Femur (tissue), 1 donor: ENCODE measurements around the gene ZNF592.
A peak's percentile ranks its signal among the peaks of the same experiment; 100 is the strongest.
"Not testable (repeated sequence)": the region's sequence is repeated elsewhere in the genome, so short reads cannot be mapped to it uniquely, and the experiment has no call there.

Source experiments
- DNase-seq: peaks from one replicate; pipeline ENCODE4 v3.0.0-alpha.2; 2017

The ZNF592 gene

GRCh38 chr15:84749111-84749991, 959 bp downstream of the ZNF592 start:
- DNase-seq: peak; percentile 50

- DNase-seq: no peak
Measured at GRCh38 chr15:84750583-84751092, 2.2 kb downstream of the ZNF592 start.

DNA sequence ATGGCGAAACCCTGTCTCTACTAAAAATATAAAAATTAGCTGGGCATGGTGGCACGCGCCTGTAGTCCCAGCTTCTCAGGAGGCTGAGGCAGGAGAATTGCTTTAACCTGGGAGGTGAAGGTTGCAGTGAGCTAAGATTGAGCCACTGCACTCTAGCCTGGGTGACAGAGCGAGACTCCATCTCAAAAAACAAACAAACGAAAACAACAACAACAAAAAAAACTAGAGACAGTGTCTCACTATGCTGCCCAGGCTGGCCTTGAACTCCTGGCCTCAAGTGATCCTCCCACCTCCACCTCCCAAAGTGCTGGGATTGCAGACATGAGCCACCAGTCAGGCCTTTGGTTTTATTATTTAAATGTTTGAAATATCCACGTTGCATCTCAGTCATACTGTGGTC, 3.3 kb downstream of the ZNF592 start:
- not testable (repeated sequence) for DNase-seq

DNA sequence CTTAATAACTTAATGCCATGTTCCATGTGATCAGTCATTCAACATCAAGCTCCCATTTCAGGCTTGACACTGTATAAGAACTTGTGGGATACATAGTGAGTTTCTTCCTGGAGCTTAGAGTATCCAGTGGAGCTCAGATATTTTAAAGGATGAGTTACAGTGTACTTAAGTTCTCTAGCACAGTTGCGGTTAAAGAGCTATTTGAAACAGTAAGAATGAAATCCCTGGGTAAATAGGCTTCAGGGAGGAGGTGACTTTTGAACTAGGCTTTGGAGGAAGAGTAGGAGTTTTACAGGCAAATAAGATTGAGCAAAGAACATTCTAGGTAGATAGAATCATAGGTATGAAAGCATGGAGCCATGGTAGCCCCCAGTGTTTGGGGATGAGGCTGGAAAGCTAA, 3.8 kb downstream of the ZNF592 start:
- DNase-seq: no peak

DNA sequence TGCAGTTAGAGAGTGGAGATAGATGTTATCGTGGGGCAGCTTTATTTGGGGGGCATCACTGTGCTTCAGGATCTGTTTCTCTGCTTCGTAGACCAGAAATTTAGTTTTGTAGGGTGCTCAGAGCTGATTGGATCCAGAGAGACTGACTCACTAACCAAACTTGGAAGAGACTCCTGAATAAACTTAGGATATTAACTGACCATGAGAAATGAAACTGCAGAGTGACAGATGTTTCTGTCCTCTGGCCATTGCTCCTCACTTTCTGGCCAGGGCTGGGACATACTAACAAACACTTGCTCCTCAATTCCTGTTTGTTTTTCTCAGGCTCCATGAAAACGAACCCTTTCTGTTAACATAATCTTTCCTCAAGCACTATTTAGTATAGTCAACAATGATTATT, 4.3 kb downstream of the ZNF592 start:
- DNase-seq: no peak

DNA sequence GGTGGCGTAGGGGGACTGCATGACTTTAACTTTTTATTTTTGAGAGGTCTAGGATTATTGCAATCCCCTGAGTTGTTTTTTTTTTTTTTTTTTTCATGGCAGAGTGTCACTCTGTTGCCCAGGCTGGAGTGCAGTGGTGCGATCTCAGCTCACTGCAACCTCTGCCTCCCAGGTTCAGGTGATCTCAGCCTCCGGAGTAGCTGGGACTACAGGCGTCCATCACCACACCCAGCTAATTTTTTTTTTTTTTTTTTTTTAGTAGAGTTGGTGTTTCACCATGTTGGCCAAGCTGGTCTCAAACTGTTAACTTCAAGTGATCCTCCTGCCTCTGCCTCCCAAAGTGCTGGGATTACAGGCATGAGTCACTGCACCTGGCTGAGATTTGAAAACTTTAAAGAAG, 6.5 kb downstream of the ZNF592 start:
- DNase-seq: not testable (repeated sequence)

- no peak for DNase-seq
Measured at GRCh38 chr15:84755736-84756527, 7.5 kb downstream of the ZNF592 start.

- no peak for DNase-seq
Measured at GRCh38 chr15:84759018-84759417, 10.6 kb downstream of the ZNF592 start.

DNA sequence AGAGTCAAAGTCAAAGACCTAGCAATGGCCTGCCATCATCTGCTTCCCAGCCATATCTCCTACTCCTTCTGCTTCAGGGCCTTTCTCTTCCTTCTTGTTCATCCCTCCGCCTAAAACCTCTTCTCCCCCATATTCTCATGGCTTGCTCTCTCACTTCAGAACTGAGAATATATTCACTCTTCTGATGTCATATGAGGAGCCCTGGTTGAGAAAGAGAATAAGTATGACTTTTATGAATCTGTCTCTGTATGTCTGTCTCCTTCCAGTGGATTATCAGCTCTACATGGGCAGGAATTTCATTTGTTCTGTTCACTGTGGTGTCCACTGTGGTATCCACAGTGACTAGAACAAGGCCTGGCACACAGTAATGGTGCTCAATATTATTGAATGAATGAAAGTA, 11.8 kb downstream of the ZNF592 start:
- DNase-seq: no peak

DNA sequence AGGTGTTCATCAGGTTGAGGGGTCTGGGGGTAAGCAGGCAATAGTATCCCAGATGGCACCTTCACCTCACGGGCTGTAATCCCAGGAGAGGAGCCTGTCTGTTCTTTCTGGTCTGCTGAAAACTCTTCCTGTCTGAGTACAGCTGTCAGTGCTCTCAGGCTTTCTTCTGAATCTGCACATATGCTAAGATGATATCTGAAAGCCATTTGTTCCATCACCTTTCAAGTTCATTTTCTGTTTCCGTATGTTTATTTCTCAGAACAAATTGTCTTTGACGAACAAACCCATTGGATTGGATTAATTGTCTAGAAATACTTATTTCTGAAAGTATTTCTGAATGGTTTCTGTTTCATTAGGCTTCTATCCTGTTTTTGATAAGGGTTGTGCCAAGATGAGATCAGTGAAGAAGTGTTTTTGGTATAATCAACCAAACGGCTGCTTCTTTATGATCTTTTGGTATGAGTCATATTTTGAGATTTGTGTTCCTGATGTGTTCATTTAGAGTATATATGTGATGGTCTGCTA, 13.3 kb downstream of the ZNF592 start:
- no peak for DNase-seq

GRCh38 chr15:84762840-84763572, 14.6 kb downstream of the ZNF592 start:
- no peak for DNase-seq

DNA sequence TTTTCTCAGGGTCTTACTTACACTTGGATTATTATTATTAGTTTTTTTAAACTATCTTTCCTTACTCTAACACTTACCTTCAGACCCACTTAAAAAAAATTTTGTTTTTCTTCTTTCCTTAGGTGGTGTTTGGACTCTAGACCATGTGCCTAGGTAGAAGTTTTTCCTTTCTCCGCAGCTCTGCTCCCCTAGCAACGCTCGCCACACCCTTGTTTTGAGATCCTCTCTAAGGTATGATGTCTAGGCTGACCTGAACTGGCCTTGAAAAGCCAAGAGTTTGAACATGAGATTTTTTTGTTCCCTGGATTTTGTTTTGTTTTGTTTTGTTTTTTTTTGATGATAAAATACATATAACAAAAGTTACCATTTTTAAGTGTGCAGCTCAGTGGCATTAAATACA, 16.2 kb downstream of the ZNF592 start:
- DNase-seq: no peak

DNA sequence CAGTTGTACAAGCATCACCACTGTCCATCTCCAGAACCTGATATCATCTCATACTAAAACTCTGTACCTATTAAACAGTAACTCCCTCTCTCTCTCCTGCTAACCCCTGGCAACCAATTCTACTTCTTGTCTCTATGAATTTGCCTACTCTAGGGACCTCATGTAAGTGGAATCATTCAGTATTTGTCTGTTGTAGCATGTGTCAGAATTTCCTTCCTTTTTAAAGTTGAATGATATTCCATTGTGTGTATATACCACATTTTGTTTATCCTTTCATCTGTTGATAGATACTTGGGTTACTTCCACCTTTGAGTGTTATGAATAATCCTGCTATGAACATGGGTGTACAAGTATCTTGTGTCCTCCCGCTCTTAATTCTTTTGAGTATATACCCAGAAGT, 16.6 kb downstream of the ZNF592 start:
- no peak for DNase-seq

DNA sequence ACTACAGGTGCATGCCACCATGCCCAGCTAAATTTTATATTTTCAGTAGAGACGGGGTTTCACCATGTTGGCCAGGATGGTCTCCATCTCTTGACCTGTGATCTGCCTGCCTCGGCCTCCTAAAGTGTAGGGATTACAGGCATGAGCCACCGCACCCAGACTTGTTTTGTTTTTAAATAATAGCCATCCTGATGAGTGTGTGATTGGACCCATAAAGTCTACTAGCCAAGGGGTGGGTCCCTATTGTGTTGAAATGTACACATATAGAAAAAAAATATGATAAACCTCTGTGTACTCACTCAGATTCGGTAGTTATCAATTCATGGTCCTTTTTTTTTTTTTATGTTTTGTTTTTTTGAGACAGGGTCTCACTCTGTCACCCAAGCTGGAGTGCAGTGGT, 17.3 kb downstream of the ZNF592 start:
- DNase-seq: no peak

GRCh38 chr15:84766461-84767035, 18.2 kb downstream of the ZNF592 start:
- no peak for DNase-seq

DNA sequence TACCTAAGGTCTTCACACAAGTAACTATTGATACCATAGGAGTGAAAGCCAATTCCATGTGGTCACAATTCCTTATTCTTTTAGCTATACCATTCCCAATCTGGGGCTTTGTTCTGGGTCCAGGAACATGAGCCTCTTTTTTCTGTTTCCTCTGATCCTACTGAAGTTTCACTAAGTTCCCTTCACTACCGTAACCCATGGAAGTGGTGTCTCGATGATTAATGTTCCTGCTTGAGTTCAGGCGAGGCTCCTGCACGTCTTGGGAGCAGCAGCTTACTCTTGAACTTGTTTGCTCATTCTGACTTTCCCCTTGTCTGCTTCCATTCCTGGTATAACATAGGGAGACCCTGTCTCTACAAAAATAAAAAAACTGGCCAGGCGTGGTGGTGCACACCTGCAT, 23.6 kb downstream of the ZNF592 start:
- DNase-seq: no peak

DNA sequence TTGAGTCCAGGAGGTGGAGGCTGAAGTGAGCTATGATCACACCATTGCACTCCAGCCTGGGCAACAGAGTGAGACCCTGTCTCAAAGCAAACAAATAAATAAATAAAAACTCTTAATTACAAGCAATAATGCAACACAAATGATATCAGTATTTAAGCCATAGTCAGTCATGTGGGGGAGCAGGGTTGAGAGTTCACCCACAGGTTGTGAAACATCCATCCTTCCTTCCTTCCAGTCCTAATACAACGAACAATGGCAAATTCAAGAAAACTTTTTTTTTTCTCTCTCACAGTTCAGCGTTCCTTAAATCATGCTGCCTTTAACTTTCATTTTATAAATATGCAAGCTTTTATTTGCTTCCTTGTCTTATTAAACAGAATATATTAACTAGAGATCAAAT, 24.1 kb downstream of the ZNF592 start:
- DNase-seq: no peak

DNA sequence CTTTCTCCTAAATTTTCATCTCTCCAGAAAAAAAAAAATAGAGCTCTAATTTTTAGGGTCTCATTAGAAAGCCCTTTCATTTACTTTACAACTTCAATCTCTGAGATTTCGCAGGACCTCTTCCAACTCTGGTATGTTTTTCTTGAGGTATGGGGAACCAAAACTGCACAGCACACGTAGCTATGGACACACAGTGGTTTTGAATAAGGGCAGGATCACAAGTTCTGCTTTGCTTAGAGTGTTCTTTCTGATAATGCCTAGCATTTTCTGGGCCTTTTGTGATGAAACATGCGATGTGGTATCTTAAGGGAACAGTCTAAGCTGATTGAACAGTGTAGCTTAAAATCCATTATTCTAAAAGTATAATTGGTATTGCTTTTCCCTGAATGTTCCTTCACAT, 25.3 kb downstream of the ZNF592 start:
- DNase-seq: no peak

GRCh38 chr15:84775867-84776449, 27.6 kb downstream of the ZNF592 start:
- no peak for DNase-seq

DNA sequence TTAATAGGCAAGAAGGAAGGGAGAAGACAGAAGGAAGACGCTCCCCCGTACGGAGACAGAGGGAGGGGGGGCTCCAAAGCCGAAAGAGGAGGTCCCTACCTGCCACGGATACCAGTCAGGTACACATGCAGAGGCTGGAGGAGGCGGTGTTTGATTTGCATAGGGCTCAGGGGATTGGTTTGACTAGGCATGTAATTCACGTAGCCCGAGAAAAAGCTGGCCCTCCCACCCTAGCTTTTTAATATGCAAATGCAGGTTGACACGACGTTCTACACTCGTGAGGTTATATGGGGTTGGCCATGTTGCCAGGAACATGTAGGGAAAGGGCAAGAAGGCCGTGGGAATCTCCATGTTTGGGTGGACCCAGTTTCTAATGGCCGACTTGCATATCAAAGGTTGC, 29.8 kb downstream of the ZNF592 start:
- DNase-seq: no peak

DNA sequence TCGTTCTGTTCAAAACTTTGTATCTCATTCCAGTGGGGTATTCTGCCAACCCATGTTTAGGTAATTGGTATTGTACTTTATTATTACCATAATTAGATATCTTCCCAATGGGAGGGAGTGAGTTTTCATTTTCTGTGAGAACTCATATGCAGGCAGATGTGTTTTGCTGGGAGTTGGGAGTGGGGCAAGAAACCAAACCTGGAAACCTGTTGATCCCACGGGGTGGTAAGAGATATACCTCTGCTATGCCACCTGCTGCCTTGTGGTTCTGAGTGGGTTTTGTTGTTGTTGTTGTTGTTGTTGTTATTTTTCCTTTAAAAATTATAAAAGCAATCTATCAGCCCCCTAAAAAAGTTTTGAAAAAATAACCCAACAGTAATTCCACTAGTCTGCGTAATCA, 32.1 kb downstream of the ZNF592 start:
- DNase-seq: no peak

- no peak for DNase-seq
Measured at GRCh38 chr15:84781495-84781894, 33.1 kb downstream of the ZNF592 start.
